SK-N-MC (cell line): ENCODE data around the gene FBXO31.

Source experiments
- DNase-seq: peaks from one replicate; pipeline ENCODE4 v3.0.0-alpha.2; 2011; ENCODE audit warnings: low read depth, low spot score
- H3K27ac ChIP-seq: fragments of 200-600 bp; sonication (generic); 2 replicates; pipeline ENCODE4 v1.5.1; 2016; ENCODE audit warnings: mixed run types
- H3K36me3 ChIP-seq: fragments of 200-600 bp; sonication (generic); 2 replicates; pipeline ENCODE4 v1.6.1; 2017; ENCODE audit warnings: antibody characterized with exemption, low read length, mixed read lengths; ENCODE audit not compliant: insufficient read depth
- H3K4me3 ChIP-seq: fragments of 200-600 bp; sonication (generic); 2 replicates; pipeline ENCODE4 v1.5.1; 2016
- H3K9ac ChIP-seq: fragments of 200-600 bp; sonication (generic); 2 replicates; pipeline ENCODE4 v1.8.0; 2017; ENCODE audit warnings: mixed run types, mixed read lengths; ENCODE audit not compliant: insufficient read length
- H3K9me3 ChIP-seq: fragments of 200-600 bp; sonication (generic); 2 replicates; pipeline ENCODE4 v1.6.1; 2017; ENCODE audit warnings: low read depth, mild to moderate bottlenecking, antibody characterized with exemption, low read length, moderate library complexity, mixed read lengths
- EZH2 ChIP-seq: fragments of 200-600 bp; sonication (generic); IDR thresholded peaks from one replicate; pipeline ENCODE4 v1.6.1; 2017; ENCODE audit warnings: antibody characterized with exemption
- FOXP2 ChIP-seq: optimal IDR thresholded peaks from 2 replicates; pipeline ENCODE3; 2011; ENCODE audit warnings: mild to moderate bottlenecking, moderate library complexity; ENCODE audit not compliant: insufficient read depth; ENCODE audit errors: extremely low read length, control extremely low read depth
- POLR2AphosphoS5 ChIP-seq: IDR thresholded peaks from 2 replicates; pipeline ENCODE4 v1.6.1; 2012; ENCODE audit warnings: mild to moderate bottlenecking, low read depth, low read length, borderline replicate concordance

FBXO31 gene

DNA sequence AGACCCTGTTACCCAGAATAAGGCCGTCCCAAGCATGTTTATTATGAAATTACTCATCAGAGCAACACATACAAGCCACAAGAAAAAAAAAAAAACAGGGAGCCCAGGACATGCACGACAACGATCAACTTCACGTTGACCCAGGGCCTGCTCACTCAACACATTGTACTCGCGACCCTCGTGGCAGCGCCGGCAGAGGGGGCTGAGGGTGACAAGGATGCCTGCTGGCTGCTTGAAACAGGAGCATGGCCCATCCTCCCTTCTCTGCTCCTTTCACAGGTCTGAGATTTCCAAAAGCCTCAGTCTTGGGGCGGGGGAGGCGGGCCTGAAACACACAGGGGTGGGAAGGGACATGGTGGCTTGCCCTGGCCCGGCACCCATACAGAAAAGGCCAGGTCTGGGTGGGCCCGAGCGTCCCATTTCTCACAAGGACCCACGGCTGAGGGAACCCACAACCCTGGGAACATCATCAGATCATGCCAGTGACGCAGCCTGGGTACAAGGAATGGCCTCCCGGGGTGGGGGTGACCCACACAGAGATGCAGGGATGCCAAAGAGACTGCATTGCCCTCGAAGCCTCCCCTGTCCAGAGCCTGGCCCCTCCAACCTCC lies 45.3 kb downstream of the FBXO31 start:
- Histone ChIP-seq H3K9ac (no peak overlapping the region), H3K36me3 (no peaks in the 10 kb centered on the region; the same call in 1 of the 2 replicates), H3K9me3 (no peaks in the 10 kb centered on the region), H3K27ac (no peak overlapping the region), H3K4me3 (no peak overlapping the region)
- TF ChIP-seq FOXP2, result no peak
- TF ChIP-seq POLR2AphosphoS5, result no peak
- no peak for TF ChIP-seq EZH2
- DNase-seq, result no peak

DNA sequence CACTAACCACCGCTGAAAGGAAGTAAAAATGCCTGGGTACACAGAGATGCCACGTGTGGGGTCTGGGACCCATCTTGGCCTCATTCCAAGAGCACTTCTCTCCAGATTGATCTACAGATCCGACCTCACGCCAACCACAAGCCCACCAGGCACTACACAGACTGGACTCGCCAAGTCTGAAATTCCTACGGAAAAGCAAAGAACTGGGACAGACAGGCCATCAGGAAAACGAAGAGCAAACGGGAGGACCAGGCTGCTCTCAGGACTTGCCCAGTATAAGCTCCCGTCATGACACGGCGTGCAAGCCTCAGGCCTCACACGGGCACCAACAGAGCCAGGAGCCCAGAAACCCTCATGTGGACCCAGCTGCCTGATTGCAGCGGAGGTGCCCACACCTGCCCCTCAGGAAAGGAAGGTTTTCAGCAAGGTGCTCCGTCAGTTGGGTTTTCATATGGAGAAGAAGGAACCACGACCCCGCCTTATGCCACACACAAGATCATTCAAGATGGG lies 46.3 kb downstream of the FBXO31 start:
- H3K36me3 ChIP-seq, result no peaks in the 10 kb centered on the region; the same call in 1 of the 2 replicates

DNA sequence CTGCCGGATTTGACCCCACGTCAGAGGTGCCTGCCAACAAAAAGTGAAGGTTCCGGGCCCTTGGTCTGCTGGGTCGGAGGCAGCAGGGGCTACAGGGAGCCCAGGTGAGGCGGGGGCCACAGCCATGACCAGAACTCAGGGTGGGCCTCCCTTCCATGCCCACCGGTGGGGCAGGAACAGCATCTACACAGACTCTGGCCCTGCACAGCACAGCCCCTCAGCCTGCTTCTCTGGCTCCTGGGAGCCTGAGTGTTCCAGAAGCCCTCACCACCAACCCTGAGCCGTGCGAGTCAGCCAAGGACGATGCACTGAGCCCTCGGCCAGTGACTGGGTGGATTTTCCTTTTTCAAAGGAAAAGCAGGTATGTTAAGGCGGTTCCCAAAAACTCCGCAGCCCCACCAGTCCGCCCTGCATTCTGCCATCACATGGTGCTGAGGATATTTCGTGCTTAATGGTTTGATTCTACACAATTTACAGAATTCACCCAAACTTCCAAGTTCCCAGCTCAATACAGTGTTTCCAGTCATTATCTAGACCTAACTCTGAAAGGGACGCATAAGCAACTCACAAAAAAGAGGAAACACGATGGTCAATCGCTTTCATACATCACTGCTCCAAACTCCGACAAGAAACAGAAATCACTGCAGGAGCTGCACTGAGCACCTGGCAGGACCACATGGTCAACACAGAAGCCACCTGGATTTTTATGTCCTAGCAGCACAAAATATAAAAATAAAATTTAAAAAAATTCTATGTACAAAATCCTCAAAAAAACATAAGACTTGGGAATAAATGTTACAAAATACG lies 46.9 kb downstream of the FBXO31 start:
- no peaks in the 10 kb centered on the region for H3K9me3 ChIP-seq
- H3K27ac ChIP-seq, result no peak overlapping the region
- no peak overlapping the region for H3K9ac ChIP-seq
- TF ChIP-seq FOXP2 (no peak), POLR2AphosphoS5 (no peak), EZH2 (no peak)
- H3K36me3 ChIP-seq, result no peaks in the 10 kb centered on the region
- no peak for DNase-seq
- no peak overlapping the region for H3K4me3 ChIP-seq

More for the DNA sequence above, 46.3 kb downstream of the FBXO31 start:
- Histone ChIP-seq H3K9me3 (no peaks in the 10 kb centered on the region), H3K4me3 (no peak overlapping the region), H3K27ac (no peak overlapping the region), H3K9ac (no peak overlapping the region)
- no peak for DNase-seq
- TF ChIP-seq POLR2AphosphoS5 (no peak), FOXP2 (no peak), EZH2 (no peak)

DNA sequence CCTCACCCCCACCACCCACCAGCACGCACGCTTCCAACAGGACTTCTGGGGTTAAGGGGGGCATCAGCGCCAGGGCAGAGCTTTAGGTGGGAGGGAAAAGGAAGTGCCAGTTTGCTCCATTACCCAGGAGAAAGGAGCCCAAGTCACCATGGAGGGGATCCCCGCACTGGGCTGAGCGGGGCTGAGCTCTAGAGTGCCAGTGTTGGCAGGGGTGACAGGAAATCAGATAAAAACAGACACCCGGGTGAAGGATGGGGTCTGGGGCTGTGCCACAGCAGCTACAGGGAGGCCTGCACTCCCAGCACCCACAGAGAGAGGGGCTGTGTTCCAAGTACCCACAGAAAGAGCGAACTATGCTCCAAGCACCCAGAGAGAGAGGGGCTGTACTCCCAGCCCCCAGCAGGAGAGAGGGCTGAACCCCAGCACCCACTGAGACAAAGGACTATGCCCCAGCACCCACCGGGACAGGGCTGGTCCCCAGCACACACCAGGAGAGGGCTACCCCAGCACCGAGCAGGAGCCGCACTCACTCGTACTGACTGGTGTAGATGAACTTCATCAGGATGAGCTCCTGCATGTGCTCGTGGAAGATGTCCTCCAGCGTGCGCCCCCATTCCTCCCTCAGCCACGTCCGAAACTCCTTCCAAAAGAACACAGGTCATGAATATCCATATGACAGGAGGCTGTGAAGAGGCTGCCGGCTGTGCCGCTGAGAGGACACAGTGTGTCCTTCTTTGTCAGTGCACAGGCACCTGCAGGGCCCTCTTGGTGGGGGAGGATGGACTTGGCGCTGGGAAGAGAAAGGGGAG lies 47.7 kb downstream of the FBXO31 start:
- Histone ChIP-seq H3K9ac (no peak overlapping the region), H3K9me3 (no peaks in the 10 kb centered on the region), H3K4me3 (no peak overlapping the region), H3K27ac (no peak overlapping the region), H3K36me3 (no peaks in the 10 kb centered on the region)
- TF ChIP-seq EZH2, result no peak
- TF ChIP-seq POLR2AphosphoS5, result no peak
- no peak for TF ChIP-seq FOXP2
- no peak for DNase-seq

DNA sequence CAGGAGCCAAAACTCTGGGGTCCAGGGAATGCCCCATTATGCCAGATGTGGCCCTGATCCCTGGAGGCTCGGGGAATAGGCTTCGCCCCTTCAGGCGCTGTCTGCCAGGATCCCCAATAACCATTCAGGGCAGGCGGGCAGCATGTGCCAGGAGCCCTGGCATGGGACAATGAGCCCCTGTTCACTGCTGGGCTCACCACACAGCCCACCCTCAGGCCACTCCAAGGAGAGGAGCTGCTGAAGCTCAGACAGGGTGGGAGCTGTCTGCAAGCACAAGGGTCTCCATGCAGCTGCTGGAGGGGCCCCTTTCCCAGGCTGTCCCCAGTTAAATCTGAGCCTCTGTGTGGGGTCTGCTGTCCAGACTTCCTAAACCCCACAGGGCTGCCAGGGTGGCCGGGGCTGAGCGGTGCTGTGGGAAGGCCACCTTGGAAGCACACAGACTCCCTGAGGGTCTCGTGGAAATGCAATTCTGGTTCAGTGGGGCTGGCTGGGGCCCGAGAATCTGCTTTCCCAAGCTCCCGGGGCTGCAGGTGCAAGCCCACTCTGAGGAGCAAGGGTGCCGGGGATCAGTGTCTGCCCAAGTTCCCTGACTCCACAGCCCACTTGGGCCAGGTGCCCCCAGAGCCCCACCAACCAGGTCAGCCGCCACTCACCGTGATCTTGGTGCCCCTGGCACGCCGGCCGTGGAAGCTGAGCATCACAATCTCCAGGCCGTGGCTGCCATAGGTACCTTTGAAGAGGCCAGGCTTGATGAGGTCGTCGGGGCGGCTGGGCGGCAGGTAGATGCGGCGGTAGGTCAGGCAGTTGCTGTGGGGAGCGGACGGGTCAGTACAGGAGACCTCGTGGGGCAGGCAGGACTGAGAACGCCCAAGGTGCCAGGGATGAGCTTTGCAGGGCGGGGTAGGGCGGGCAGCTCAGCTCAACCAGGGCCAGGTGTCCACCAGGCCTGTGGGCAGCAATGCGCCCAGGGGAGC lies 48.6 kb downstream of the FBXO31 start:
- DNase-seq, result no peak
- H3K27ac ChIP-seq, result no peak overlapping the region
- no peaks in the 10 kb centered on the region for H3K36me3 ChIP-seq
- TF ChIP-seq POLR2AphosphoS5, result no peak
- H3K9me3 ChIP-seq, result no peaks in the 10 kb centered on the region
- no peak overlapping the region for H3K9ac ChIP-seq
- no peak overlapping the region for H3K4me3 ChIP-seq

DNA sequence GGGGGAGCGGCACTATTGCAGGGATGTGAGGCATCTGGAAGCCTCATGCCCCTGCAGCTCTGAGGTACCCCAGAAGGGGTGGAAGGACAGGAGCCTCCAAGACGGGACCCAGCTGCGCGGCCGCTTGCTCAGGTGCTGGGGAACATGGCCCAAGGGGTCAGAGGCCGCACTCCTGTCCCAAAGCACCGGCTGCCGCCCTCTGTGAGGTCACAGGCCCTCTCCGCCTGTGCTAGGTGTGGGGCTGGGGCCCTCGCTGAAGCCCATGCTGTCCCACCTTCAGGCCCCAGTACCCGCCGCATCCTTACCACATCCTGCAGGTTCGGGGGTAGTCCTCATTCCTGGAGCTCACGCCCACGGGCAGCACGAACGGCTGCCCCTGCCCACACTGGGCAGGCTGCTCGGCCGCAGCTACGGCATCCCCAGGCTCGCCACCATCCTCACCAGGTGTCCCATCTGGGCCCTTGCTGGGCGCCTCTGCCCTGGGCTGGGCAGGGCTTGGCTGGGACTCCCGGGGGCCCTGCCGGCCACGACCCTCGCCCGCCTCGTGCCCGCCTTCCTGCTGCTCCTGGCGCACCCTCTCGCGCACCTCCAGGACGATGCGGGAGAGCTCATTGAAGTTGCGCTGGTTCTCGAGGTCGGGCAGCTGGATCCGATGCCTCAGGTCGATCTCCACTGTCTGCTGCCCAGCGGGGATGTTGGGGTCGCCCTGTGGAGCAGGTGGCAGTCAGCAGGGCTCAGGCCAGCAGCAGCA lies 49.8 kb downstream of the FBXO31 start:
- no peak overlapping the region for H3K27ac ChIP-seq
- H3K4me3 ChIP-seq, result no peak overlapping the region
- TF ChIP-seq EZH2 (no peak), POLR2AphosphoS5 (no peak), FOXP2 (no peak)
- H3K9me3 ChIP-seq, result no peaks in the 10 kb centered on the region
- DNase-seq, result no peak
- H3K36me3 ChIP-seq, result no peaks in the 10 kb centered on the region
- no peak overlapping the region for H3K9ac ChIP-seq

DNA sequence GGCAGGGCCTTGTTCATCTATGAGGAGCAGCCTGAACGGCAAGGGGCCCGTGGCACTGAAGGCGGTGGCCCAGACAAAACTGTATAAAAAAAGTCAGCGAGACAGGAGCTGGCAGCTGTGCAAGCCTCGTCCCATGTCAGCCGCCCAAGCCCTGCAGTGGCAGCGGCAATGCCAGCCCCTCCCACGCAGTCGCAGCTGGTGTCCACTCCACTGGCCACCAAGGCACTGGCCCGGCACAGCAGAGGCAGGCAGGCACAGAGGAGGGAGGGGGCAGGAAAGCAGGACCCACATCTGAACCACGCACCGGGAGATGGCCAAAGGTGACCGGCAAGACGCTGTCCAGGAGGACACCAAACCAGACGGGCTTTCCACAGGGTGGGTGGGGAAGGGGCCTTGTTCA lies 50.5 kb downstream of the FBXO31 start:
- Histone ChIP-seq H3K36me3 (no peaks in the 10 kb centered on the region), H3K9ac (no peak overlapping the region), H3K27ac (no peak overlapping the region), H3K4me3 (no peak overlapping the region), H3K9me3 (no peaks in the 10 kb centered on the region)
- DNase-seq, result no peak
- TF ChIP-seq EZH2, result no peak
